KMS-11 (cell line): ENCODE results near the gene SCN11A.
A peak's percentile ranks its signal among the peaks of the same experiment; 100 is the strongest.

Experiments
- H2AFZ ChIP-seq: fragments of 200-600 bp; sonication (generic); 2 replicates; pipeline ENCODE4 v1.6.1; 2016; ENCODE audit warnings: antibody characterized with exemption, mixed run types, low read depth
- H3K27ac ChIP-seq: fragments of 200-600 bp; sonication (generic); 2 replicates; pipeline ENCODE4 v1.6.1; 2016; ENCODE audit warnings: mild to moderate bottlenecking, mixed run types
- H3K27me3 ChIP-seq: fragments of 200-600 bp; sonication (generic); 2 replicates; pipeline ENCODE4 v1.6.1; 2017; ENCODE audit warnings: mild to moderate bottlenecking, low read depth, mixed run types, moderate library complexity; ENCODE audit not compliant: insufficient read depth
- H3K36me3 ChIP-seq: fragments of 200-600 bp; sonication (generic); 2 replicates; pipeline ENCODE4 v1.6.1; 2017; ENCODE audit warnings: mild to moderate bottlenecking, mixed run types; ENCODE audit not compliant: insufficient read depth
- H3K4me1 ChIP-seq: fragments of 200-600 bp; sonication (generic); 2 replicates; pipeline ENCODE4 v1.6.1; 2016; ENCODE audit warnings: mild to moderate bottlenecking, low read depth, mixed run types; ENCODE audit not compliant: poor library complexity, severe bottlenecking
- H3K4me2 ChIP-seq: fragments of 200-600 bp; sonication (generic); 2 replicates; pipeline ENCODE4 v1.7.0; 2016; ENCODE audit warnings: mild to moderate bottlenecking, mixed run types
- H3K4me3 ChIP-seq: fragments of 200-600 bp; sonication (generic); IDR thresholded peaks from 2 replicates; pipeline ENCODE4 v1.6.1; 2017; ENCODE audit warnings: low read depth, low read length, mixed read lengths; ENCODE audit not compliant: insufficient read depth
- H3K79me2 ChIP-seq: fragments of 200-600 bp; sonication (generic); 2 replicates; pipeline ENCODE4 v1.6.1; 2016; ENCODE audit warnings: low read depth, mixed run types; ENCODE audit not compliant: insufficient read depth
- H3K9ac ChIP-seq: fragments of 200-600 bp; sonication (generic); 2 replicates; pipeline ENCODE4 v1.6.1; 2016; ENCODE audit warnings: mild to moderate bottlenecking, mixed run types
- H4K20me1 ChIP-seq: fragments of 200-600 bp; sonication (generic); 2 replicates; pipeline ENCODE4 v1.6.1; 2016; ENCODE audit warnings: mild to moderate bottlenecking, mixed run types; ENCODE audit not compliant: insufficient read depth
- CTCF ChIP-seq: fragments of 200-600 bp; sonication (generic); conservative IDR thresholded peaks from 2 replicates; pipeline ENCODE4 v1.6.1; 2017; ENCODE audit warnings: low read depth, mild to moderate bottlenecking, antibody characterized with exemption, low read length, moderate library complexity, mixed read lengths

Gene SCN11A

GRCh38 chr3:39095778-39096177, 44.0 kb upstream of the SCN11A start:
- Histone ChIP-seq H3K4me3 (no peak overlapping the region), H3K36me3 (no peaks in the 10 kb centered on the region), H4K20me1 (no peaks in the 10 kb centered on the region), H2AFZ (no peak overlapping the region), H3K27ac (no peak overlapping the region), H3K79me2 (no peaks in the 10 kb centered on the region), H3K4me1 (peaks cover 24% of the 10 kb centered on the region), H3K27me3 (no peaks in the 10 kb centered on the region), H3K4me2 (no peak overlapping the region), H3K9ac (no peak overlapping the region)
- TF ChIP-seq CTCF: no peak

- Histone ChIP-seq H3K9ac (no peak overlapping the region), H3K36me3 (no peaks in the 10 kb centered on the region), H4K20me1 (no peaks in the 10 kb centered on the region), H3K4me2 (no peak overlapping the region), H2AFZ (no peak overlapping the region), H3K4me3 (no peak overlapping the region), H3K27ac (no peak overlapping the region), H3K4me1 (peaks cover 31% of the 10 kb centered on the region), H3K27me3 (no peaks in the 10 kb centered on the region), H3K79me2 (no peaks in the 10 kb centered on the region)
- no peak for TF ChIP-seq CTCF
Measured at GRCh38 chr3:39094851-39095677, 43.3 kb upstream of the SCN11A start.

GRCh38 chr3:39090922-39091321, 39.2 kb upstream of the SCN11A start:
- Histone ChIP-seq H3K27me3 (no peaks in the 10 kb centered on the region), H3K36me3 (no peaks in the 10 kb centered on the region), H3K4me1 (peaks cover 32% of the 10 kb centered on the region), H2AFZ (no peak overlapping the region), H3K9ac (no peak overlapping the region), H3K4me2 (peak overlapping the region; percentile 51; the same call in 1 of the 2 replicates), H3K4me3 (no peak overlapping the region), H4K20me1 (no peaks in the 10 kb centered on the region), H3K27ac (peak overlapping the region; percentile 60), H3K79me2 (no peaks in the 10 kb centered on the region)
- TF ChIP-seq CTCF: no peak

GRCh38 chr3:39088889-39089288, 37.1 kb upstream of the SCN11A start:
- Histone ChIP-seq H3K79me2 (no peaks in the 10 kb centered on the region), H3K36me3 (no peaks in the 10 kb centered on the region), H3K4me1 (peaks cover 32% of the 10 kb centered on the region), H3K27ac (no peak overlapping the region), H3K4me2 (no peak overlapping the region), H3K27me3 (no peaks in the 10 kb centered on the region), H3K9ac (no peak overlapping the region), H2AFZ (no peak overlapping the region), H4K20me1 (no peaks in the 10 kb centered on the region), H3K4me3 (no peak overlapping the region)
- TF ChIP-seq CTCF: no peak
